Kidney capillary endothelial cell (primary cell): ENCODE measurements around the gene GPR62.
"Not testable (repeated sequence)": the region's sequence is repeated elsewhere in the genome, so short reads cannot be mapped to it uniquely, and the experiment has no call there.

Experiments
- DNase-seq: peaks from one replicate; pipeline ENCODE4 v3.0.0-alpha.2; 2018; ENCODE audit warnings: low spot score

The GPR62 gene

GRCh38 chr3:51955175-51955892 is at the start of gene GPR62:
Gene GPR62 (plus strand): TSS chr3:51955381. CDS start chr3:51955653, 272 bp downstream.
- no peak for DNase-seq

DNA sequence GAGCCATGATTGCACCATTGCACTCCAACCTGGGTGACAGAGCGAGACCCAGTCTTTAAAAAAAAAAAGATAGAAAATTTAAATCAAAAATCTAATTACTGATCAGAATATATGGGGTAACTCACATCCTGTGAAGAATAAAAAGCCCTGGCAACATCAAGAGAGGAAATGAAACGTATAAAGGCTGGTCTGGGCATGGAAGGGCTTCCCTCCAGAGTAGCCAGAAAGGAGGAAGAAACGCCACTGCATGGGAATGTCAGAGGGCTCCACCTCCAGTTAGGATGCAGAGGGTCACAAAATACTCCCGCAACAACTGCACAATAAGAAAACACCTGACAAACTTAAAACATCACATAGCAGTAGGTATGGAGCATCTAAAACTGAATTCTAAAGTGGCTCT is 47.2 kb upstream of the GPR62 start:
- DNase-seq = no peak

GRCh38 chr3:51916418-51916817 is 38.8 kb upstream of the GPR62 start:
- DNase-seq = no peak

GRCh38 chr3:51921081-51921578 is 34.1 kb upstream of the GPR62 start:
- DNase-seq = no peak

DNA sequence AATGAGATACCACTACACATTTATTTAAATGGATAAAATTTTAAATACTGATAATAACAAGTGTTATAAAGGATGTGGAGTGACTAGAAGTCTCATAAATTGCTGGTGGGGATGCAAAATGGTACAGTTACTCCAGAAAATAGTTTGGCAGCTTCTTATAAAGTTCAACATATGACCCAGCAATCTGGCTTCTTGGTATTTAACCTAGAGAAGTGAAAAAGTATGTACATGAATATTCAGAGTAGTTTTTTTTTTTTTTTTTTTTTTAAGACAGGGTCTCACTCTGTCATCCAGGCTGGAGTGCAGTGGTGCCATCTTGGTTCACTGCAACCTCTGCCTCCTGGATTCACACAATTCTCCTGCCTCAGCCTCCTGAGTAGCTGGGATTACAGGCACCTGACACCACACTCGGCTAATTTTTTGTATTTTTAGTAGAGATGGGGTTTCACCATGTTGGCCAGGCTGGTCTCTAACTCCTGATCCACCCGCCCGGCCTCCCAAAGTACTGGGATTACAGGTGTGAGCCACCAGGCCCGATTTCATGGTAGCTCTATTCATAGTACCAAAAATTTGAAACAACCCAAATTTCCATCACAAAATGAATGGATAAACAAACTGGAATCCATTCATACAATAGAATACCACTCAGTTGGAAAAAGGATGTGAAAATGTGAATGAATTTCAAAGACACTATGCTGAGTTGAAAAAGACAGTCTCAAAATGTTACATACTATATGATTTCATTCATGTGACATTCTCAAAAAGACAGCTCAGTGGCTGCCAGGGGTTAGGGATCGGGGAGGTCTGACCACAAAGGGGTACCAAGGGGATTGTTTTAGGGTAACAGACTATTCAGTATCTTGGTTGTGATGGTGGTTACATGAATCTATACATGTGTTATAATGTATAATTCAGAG is 27.9 kb upstream of the GPR62 start:
- no peak for DNase-seq

DNA sequence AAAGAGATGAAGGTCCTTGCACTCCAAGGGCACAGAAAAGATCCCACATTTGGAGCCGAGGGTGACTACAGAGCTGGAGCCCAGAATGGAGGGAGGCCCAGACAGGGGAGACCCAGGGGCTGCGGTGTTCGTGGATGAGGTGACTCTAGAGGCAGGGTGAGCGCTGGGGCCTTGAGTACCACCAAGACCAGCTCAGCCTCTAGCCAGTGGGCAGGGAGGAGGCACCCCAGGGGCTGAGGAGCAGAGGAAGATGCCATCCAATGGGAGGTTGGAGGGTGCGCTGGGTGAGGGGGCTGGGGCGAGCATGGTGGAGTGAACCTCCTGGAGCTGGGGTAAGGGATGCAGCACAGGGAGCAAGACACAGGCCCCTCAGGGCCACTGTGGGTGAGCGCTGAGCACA is 26.7 kb upstream of the GPR62 start:
- DNase-seq = no peak

GRCh38 chr3:51928981-51929380 is 26.2 kb upstream of the GPR62 start:
- not testable (repeated sequence) for DNase-seq

DNA sequence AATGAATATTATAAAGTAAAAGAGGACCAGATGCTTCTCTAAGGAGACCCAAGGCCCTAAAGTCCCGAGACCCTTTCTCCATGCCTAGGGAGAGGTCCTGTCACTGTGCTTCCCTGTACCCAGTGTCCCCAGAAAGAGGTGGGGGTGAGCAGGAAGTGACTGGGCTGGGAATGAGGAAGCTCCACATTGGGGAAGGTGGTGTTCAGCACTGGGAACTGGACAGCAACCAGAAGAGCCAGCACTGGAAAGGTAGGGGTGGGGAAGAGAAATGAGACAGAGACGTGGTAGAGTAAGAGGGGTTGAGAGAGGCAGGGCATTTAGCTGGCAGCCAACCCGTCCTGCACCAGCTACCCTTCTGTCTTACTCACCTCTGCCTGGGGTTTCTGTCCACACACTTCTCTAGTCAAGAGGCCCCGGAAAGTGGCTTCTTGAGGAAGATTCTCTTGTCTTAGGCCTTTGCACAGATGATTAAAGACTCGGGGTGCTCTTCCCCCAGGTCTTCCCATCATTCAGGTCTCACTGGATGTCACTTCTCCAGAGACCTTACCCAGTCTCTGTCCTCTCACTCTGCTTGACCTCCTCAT is 25.7 kb upstream of the GPR62 start:
- DNase-seq = no peak

DNA sequence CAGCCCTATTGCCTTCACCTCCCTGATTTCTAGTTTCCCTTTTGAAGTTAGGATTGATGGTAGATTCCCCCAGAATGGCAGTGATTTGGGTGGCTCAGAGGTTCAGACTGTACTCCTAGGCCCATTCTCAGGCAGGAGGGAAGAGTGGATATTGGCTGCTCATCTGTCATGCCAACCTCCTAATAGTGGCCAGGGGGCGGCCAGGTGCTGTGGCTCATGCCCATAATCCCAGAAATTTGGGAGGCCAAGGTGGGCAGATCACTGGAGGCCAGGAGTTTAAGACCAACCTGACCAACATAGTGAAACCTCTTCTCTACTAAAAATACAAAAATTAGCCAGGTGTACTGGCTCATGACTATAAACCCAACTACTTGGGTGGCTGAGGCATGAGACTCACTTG is 24.7 kb upstream of the GPR62 start:
- DNase-seq = no peak

DNA sequence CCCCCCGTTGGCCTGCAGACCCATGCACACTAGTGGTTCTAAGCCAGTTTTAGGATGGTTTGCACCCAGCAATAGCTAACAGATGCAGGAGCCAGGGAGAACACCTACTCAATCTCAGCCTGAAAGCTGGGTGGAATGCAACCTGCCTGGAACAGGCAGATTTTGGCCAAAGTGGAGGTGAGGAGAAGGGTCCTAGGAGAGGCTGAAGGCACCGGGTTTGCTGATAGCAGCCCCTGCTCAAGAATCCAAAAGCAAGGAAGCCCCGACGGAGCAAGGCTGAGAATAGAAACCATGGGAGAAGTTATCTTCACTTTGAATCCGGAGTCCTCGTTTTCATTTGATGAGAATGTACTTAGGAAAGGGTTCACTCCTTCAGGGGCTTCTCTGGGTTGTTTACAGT is 23.4 kb upstream of the GPR62 start:
- DNase-seq = no peak

- DNase-seq = no peak
These were observed 22.5 kb upstream of the GPR62 start for GRCh38 chr3:51932471-51933370.

- no peak for DNase-seq
These were observed 21.6 kb upstream of the GPR62 start for GRCh38 chr3:51933471-51934138.

DNA sequence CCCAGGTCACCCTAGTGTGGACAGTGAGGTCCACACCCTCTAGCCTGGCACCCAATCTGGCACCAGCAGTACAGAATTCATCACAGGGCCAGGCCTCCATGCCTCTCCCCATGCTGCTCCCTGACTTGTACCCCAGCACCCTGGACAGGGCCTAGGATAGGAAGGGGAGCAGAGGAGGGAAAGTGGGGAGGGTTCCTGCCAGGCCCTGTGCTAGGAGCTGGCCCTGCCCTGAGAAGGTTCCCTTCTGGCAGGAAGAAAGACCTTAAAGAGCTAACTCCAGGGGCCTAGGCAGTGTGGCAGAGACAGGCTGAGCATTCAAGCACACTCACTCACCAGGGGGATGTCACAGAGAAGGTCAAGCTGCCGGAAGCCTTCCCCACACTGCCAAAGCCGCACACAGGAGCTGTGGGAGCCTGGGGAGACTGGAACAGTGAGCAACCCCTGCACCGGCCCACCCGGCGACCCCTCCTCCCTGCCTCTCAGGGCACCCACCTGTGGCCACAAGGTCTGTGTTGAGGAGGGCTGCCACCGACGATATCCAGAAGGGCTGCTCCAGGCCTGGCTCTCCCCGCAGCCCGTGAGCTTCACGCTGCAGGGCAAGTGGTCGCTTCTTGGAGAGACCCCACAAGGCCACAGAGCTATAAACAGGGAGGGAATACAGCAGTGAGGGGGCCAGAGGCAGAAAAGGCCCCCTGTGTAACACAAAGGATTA is 20.9 kb upstream of the GPR62 start:
- no peak for DNase-seq

DNA sequence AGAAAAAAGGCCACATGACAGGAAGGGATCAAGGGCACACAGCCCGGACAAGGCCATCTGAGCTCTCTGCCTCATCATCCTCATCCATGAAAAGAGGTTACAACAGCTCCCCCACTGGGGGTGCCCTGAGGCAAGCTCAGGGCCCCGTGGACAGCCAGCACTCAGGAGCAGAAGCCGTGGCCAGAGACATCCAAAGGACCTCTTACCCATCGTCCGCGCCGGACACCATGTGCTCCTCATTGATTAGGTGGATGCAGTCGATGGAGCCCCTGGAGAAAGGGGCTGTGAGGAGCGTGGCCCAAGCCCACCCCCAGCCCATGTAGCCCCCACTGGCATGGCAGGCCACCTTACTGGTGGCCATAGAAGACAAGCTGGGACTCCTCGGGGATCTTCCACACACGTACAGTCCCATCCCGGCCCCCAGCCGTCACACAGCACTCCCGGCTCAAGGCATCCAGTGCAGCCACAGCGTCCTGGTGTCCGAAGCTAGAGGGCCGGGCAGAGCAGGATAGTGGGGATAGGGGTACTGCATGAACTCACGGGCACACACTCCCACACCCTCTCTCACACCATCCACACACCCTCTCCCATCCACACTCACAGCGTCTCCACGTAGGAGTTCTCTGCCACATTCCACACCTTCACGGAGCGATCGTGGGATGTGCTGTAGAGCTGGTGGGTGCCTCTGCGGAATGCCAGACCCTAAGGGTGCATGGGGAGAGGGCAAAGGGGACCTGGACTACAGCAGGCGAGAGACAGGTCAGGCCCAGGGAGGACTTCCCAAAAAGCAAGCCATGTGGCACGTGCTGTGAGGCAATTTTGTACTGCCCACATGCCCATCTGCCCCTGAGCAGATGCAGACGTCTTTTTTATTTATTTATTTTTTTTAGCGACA is 19.9 kb upstream of the GPR62 start:
- no peak for DNase-seq

- no peak for DNase-seq
These were observed 19.1 kb upstream of the GPR62 start for GRCh38 chr3:51935886-51936755.

GRCh38 chr3:51937014-51937413 is 18.2 kb upstream of the GPR62 start:
- no peak for DNase-seq

- DNase-seq = no peak
These were observed 17.4 kb upstream of the GPR62 start for GRCh38 chr3:51937611-51938450.
